CD4-positive, alpha-beta T cell treated with Interleukin-4 for 1 hour (primary cell): ENCODE data around the gene TRAPPC11.

Experiments used
- DNase-seq, 2 donors: peaks; one replicate each; pipeline ENCODE4 v3.0.0-alpha.2; 2020 to 2022

Gene TRAPPC11

DNA sequence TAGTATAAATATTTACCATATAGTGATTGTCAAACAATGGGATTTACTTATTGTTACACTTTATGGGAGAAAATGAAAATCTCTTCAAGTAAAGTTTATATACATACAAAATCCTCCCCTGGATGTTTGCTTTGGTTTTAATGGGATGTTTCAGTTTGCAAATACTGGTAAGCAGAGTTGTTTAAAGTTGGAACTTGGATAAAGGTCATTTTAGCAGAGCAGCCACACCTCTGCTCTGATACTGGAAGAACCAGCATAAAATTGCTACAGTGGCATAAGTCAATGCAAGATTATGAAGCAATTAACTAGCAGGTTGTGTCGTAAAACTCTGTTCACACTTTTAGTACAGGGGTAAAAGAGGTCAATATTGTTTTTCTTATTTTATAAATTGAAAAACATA, 101.2 kb downstream of the TRAPPC11 start:
- no peak for DNase-seq
